Measurements from ENCODE around the gene VAV2. TPM values are rescaled to one million over a fixed set of nuclear protein-coding genes. Genes with fewer than 3 reads are reported as not detected.

The VAV2 gene
- polyA plus RNA-seq, 2 of the 4 experiments (the other 2 are of a cell fraction) = 9.8 to 21.4 TPM

GRCh38 chr9:133775951-133776905, 215.9 kb downstream of the VAV2 start:
- Histone ChIP-seq H3K27ac (no peak overlapping the region), H3K4me2 (no peak overlapping the region), H3K4me1 (no peaks in the 10 kb centered on the region), H3K4me3 (no peak overlapping the region), H3K9me3 (peaks cover 20% of the 10 kb centered on the region)
- DNase-seq (ENCODE audit: low read depth in 1 of 2, low spot score in 1 of 2) = no peak
- no peak for FAIRE-seq
- ChIA-PET CTCF (interaction anchor here (1.3 to 18.7 kb wide), 5 partner anchors 9 to 219 kb away, joined by 3 to 348 read pairs (median 11); no protein-coding TSS in a partner anchor), POLR2A (no interaction called here)
- WGBS (ENCODE audit: missing lambda C conversion rate) = 95% methylated on average over 18 of the region's 27 CpGs
- ATAC-seq = no peak
- TF ChIP-seq CEBPB (IDR thresholded peaks at IDR 0.05) = no peak
- no peak for TF ChIP-seq CBX2 (IDR thresholded peaks at IDR 0.05; ENCODE audit: borderline replicate concordance, low read depth)
- TF ChIP-seq KDM1A (IDR thresholded peaks at IDR 0.05; ENCODE audit: low read depth) = no peak
- TF ChIP-seq ZSCAN20 (CRISPR knock-in tag; IDR thresholded peaks at IDR 0.05) = no peak
- TF ChIP-seq BHLHE40 (IDR thresholded peaks at IDR 0.05; ENCODE audit: low read depth, low read length) = no peak
- no peak for TF ChIP-seq FOSL2 (IDR thresholded peaks at IDR 0.05)
- TF ChIP-seq FOSL2 (CRISPR knock-in tag; IDR thresholded peaks at IDR 0.05) = no peak
- TF ChIP-seq, protein P1, sequence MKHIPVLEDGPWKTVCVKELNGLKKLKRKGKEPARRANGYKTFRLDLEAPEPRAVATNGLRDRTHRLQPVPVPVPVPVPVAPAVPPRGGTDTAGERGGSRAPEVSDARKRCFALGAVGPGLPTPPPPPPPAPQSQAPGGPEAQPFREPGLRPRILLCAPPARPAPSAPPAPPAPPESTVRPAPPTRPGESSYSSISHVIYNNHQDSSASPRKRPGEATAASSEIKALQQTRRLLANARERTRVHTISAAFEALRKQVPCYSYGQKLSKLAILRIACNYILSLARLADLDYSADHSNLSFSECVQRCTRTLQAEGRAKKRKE (CRISPR knock-in tag; IDR thresholded peaks at IDR 0.05; ENCODE audit: low read depth) = no peak
- TF ChIP-seq BCL3 (IDR thresholded peaks at IDR 0.05) = no peak
- TF ChIP-seq NFE2L2 (conservative IDR thresholded peaks at IDR 0.05; ENCODE audit: low read length) = no peak
- TF ChIP-seq, protein P2, sequence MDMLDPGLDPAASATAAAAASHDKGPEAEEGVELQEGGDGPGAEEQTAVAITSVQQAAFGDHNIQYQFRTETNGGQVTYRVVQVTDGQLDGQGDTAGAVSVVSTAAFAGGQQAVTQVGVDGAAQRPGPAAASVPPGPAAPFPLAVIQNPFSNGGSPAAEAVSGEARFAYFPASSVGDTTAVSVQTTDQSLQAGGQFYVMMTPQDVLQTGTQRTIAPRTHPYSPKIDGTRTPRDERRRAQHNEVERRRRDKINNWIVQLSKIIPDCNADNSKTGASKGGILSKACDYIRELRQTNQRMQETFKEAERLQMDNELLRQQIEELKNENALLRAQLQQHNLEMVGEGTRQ (IDR thresholded peaks at IDR 0.05) = no peak

DNA sequence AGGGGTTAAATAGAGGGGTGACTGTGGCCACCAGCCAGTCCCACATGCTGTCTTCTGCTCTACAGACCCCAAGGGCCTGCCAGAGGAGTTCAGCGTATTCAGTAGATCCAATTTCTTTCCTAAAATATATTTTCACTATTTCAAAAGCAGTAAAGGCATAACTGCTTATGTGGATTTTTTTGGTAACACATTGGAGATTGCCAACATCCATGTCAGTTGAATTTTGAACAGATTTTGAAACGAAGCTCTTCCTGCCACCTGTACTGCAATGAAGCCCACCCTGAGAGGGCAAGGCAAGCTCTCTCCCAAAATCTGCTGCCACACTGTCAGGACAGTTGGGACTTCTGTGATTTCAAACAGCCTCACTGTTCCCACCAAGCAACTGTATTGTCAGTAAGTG, 216.8 kb downstream of the VAV2 start:
- Histone ChIP-seq H3K27ac (no peak overlapping the region), H3K4me3 (no peak overlapping the region), H3K4me1 (no peaks in the 10 kb centered on the region), H3K9me3 (peaks cover 20% of the 10 kb centered on the region), H3K4me2 (no peak overlapping the region)
- WGBS (ENCODE audit: missing lambda C conversion rate) = 87% methylated on average over 2 of the region's 2 CpGs
- ATAC-seq (no peak), DNase-seq (ENCODE audit: low read depth in 1 of 2, low spot score in 1 of 2) (no peak), FAIRE-seq (no peak)
- CTCF ChIA-PET = interaction anchor here (1.9 to 18.7 kb wide), 4 partner anchors 7 to 220 kb away, joined by 8 to 348 read pairs (median 68); no protein-coding TSS in a partner anchor
- POLR2A ChIA-PET = no interaction called here
- TF ChIP-seq NFE2L2 (conservative IDR thresholded peaks at IDR 0.05; ENCODE audit: low read length) (no peak), POLR2A (IDR thresholded peaks at IDR 0.05; ENCODE audit: low read length) (no peak), EP300 (IDR thresholded peaks at IDR 0.05) (no peak), CEBPB (IDR thresholded peaks at IDR 0.05) (no peak), RNF2 (IDR thresholded peaks at IDR 0.05; ENCODE audit: borderline replicate concordance, low read depth) (no peak), HOXB13 (CRISPR knock-in tag; IDR thresholded peaks at IDR 0.05; ENCODE audit: low read depth) (no peak), PHF8 (IDR thresholded peaks at IDR 0.05; ENCODE audit: borderline replicate concordance, low read depth) (no peak), MYC (IDR thresholded peaks at IDR 0.05; ENCODE audit: borderline replicate concordance, low read length) (no peak), HES2 (IDR thresholded peaks at IDR 0.05) (no peak), HOXB5 (CRISPR knock-in tag; IDR thresholded peaks at IDR 0.05) (no peak), CHD4 (IDR thresholded peaks at IDR 0.05; ENCODE audit: borderline replicate concordance) (no peak), CHD2 (IDR thresholded peaks at IDR 0.05; ENCODE audit: low read length, partially characterized antibody) (no peak), NR3C1 (IDR thresholded peaks at IDR 0.05) (no peak), MAZ (IDR thresholded peaks at IDR 0.05; ENCODE audit: borderline replicate concordance, low read depth, low read length) (no peak), NPAS2 (CRISPR knock-in tag; IDR thresholded peaks at IDR 0.05; ENCODE audit: borderline replicate concordance) (no peak)

All from A549 (cell line).